IPS DF 4.7 (cell line): ENCODE measurements around the gene MYCBP2.
"Not testable (repeated sequence)": the region's sequence is repeated elsewhere in the genome, so short reads cannot be mapped to it uniquely, and the experiment has no call there.

ENCODE experiments used
- DNase-seq: peaks from one replicate; pipeline ENCODE4 v3.0.0-alpha.2; 2013; ENCODE audit warnings: low spot score; ENCODE audit errors: extremely low read depth

Gene MYCBP2

DNA sequence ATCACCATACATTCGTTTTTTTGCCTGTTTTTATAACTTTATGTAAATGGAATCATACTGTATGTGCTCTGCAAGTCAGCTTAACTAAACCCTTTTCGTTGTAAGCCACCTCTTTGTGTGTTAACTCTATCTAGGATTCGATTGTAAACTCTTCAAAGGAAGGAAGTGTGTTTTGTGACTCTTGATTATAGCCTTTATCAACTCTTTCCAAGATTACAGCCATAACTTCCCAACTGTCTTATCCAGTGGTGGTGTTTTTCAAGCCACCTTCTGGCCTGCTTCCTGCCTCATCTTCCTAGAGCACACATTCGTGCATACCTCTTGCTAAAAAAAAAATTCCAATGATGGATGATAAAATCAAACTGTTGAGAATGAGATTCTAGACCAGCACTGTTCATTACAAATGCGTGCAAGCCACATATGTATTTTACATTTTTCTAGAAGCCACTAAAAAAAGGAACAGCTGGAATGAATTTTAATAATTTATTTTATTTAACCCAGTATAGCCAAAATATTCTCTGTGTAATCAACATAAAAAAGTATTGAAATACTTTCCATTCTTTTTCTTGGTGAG, 287.9 kb downstream of the MYCBP2 start:
- DNase-seq: no peak

DNA sequence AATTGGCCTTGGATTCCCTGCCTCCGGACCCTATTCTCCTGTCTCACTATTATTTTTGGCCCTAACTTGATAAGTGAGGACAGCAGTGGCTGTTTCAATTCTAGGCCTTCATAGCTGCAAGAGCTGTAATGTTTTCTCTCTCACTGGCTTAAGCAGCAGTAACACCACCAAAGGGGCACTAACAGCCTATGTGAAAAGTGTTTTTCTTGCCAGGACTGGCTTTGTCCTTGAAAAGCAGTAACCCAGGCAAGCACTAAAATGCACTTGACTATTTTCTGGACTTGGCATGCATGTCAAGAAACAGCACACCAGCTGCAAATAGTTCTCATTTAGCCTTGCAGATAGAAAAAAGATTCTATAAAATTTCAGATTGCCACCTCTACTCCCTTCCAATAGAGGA, 290.6 kb downstream of the MYCBP2 start:
- DNase-seq: no peak

DNA sequence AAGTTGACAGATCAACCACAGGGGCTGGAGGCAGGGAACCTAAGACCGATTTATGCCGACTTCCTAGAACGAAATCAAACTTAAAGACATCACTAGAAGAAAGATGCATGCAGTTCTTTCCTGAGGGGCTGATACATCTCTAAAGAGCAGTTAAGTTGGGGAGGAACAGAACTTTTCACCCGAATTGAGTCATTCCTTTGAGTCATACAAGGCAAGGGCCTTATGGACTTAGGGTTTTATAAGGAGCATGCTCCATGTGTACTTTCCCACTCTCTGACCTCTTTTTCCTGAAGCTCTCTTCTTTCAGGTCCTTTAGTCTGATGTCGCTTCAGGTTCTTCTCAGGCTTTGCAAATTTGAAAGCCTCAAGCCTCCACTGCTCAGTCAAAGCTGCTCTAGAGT, 292.0 kb downstream of the MYCBP2 start:
- no peak for DNase-seq

DNA sequence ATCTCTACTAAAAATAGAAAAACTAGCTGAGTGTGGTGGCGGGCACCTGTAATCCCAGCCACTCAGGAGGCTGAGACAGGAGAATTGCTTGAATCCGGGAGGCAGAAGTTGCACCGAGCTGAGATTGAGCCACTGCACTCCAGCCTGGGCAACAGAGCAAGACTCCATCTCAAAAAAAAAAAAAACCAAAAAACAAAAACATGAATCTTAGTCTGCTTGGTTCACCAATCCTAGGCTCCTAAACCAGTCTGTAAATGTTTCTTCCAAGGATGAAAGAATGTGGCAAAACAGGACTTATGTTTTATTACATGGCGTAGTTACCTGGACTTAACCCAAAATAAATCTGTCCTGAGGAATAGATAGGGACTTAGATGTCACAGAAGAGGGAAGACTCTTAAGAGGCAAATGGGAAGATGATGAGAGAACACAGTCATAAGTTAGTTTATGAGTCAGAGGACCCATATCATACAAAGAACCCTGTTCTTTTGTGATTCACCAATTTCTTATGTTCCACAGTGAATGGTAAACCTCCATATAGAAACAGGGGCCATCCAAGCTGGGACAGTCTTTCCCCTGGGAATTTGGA, 293.1 kb downstream of the MYCBP2 start:
- DNase-seq: no peak

DNA sequence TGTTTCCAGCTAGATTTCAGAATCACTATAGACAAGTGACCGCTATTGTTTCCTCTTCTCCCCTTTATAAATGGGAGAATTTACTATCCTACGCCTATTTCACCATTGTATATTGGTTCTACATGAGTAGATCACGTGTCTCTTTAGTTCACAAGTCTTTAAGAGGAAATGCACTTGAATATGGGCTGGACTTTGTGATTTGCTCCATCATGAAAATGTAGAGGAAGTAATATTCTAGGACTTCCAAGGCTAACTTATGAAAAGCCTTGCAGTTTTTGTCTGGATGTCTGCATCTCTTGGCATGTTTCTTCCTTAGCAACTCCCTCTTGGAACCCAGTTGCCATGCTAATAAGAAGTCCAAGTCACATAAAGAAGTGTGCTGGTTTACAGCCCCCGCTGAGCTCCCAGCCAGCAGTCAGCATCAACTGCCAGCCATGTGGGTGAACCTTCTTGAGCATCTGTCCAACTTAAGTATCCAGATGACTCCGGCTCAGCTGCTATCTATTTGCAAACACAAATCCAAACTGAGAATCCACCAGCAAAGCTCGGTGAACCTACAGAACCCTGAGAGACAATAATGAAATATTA, 295.1 kb downstream of the MYCBP2 start:
- no peak for DNase-seq

DNA sequence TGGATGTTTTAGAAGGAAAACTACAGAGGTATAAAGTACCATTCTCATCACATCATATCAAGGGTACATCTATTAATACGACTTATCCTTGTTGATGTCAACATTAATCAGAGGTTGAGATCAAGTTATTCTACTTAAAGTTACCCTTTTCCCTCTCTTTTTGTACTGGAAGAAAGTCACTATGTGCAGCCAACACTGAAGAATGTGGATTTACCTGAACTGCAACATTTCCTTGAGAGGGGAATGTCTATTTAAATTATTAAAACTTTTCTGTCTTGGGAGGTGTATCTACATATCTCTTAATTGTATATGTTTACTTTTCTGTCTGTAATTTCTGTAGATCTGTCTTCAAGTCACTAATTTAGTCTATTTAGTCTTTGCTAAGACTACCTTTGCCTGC, 297.5 kb downstream of the MYCBP2 start:
- no peak for DNase-seq

DNA sequence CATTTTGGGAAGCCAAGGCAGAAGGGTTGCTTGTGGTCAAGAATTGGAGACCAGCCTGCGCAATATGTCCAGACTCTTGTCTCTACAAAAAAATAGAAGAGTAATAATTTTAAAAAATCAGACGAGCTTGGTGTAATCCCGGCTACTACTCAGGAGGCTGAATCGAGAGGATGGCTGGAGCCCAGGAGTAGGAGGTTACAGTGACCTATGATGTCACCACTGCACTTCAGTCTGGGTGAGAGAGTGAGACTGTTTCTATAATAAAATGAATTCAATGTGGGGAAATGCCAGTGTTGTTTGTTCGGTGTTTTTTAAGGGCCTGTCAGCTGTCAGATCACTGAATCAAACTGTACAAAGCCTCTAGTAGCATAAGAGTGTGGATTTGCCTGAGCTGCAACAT, 298.7 kb downstream of the MYCBP2 start:
- DNase-seq: no peak

DNA sequence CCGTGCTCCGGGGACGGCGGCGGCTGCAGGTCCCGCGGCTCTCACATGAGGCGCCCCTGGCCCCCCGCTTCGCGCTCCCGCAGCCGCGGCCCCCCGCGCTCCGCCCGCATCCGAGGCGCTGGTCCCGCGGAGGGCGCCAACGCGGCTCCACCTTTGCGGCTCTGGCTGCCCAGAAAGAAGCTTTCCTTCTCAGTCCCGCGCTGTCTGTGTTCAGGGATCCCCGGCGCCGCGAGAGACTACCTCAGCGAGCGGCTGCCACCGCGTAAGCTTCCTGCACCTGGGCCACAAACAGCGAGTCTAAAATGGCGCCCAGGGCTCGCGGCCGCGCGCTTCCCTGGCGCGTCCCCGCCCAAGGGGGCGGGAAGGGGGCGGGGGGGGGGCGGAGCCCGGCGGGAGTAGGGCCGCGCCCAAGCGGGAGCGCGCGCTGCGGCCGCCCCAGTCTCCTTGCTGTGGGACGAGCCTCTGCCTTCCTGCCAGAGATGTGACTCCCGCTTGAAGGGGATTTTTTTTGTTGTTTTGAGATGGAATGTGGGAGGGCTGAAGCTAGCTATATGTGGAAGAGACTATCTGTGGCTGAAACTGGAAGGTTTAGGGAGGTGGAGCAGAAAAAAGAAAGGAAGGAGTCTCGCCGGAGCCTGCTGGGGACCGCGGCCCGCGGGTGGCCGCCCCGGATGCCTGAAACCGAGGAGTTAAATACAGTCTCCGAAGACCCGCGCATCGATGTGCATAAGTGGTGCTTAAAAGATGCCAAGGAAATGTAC, 299.9 kb downstream of the MYCBP2 start, which contains the start of gene FBXL3:
Gene FBXL3 (minus strand): TSS at position 299 of the 761 bp plus-strand sequence. CDS start 5,299 bp downstream, outside the sequence.
- no peak for DNase-seq

DNA sequence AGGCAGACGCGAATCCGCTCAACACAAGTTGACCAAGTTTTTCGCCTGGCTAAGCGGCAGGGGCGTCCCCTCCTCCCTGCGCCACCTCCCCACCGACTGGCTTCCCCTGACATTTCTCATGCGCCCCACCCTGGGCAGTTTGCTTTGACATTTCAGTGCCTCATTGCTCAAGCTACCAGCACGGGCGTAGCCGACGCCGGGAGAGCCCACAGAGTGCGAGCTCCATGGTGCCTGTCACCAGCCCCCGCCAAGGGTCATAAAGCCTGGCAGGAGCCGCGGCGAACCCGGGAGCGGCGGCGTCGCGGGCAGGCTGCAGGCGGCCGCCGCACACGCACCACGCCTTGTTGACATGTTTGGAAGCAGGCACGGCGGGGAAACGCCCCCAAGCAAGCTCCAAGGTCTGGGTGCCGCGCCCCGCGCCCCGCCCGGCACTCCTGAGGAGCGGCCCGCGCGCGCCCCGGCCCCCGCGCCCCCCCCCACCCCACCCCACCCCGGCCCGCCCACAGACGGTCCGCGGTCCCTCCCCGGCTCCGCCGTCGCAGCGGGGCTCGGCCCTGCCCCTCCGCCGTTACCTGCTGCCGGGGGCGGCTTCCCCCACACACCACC, 300.5 kb downstream of the MYCBP2 start:
- DNase-seq: no peak

DNA sequence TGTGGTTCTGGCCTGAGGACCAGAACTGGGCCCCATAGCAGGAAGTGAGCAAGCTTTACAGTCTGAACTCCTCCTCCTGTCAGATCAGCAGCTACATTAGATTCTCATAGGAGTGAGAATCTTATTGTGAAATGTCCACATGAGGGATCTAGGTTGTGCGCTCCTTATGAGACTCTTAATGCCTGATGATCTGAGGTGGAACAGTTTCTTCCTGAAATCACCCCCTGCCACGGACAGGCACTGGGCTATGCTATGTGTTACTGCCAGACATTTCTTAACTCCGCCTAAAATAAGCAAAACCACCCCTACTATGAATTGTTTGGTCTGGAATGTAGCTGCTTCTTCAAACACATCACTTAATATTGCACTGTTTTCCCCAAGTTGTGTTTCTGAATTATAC, 304.6 kb downstream of the MYCBP2 start:
- DNase-seq: no peak

DNA sequence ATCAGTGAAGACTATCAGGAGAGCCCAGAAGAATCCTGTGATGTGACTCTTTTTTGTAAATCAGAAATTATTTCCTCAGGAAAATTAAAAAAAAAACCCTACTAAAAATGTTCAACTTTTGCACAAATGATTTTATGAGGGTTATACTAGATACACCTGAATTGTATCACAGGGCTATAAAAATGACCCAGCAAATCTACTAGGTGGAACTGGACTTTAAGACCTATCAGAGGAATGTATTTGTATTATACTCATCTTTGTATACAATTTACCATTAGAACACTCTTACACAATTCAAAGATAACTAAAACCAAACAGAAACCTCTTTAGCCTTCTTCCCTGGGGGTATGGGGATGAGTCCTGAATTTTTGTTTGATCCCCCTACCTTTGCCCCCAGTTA, 307.1 kb downstream of the MYCBP2 start:
- no peak for DNase-seq

DNA sequence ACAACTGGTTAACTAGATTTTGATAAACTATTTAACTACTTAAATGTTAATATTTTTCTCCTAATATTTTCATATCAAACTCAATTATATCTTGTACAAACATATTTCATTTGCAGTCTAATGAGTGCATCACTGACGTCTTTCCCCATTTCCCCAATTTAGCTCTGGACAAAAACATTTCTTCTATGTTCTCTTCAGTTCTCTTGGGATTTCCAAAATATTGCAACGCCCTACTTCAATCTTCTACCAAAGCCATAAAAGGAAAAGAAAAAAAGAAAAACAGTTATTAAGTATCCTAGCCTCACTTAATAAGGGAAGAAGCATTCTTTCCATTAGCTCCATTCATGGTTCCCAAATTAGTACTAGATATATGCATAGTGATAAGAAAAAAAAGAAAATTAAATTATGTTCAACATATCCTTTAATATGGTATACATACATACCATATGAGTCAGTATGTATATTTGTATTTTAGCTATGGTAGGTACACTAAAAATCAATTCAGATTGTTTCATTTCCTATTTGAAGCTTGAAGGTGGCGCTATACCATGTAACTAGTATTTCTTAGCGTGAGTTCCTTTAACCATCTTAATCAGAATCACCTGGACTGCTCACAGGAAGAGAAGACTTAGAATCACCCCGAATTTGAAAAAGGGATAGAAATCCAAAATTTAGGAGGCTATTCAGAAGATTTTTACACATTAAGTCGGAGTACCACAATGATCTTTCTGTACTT, 309.8 kb downstream of the MYCBP2 start:
- DNase-seq: no peak

DNA sequence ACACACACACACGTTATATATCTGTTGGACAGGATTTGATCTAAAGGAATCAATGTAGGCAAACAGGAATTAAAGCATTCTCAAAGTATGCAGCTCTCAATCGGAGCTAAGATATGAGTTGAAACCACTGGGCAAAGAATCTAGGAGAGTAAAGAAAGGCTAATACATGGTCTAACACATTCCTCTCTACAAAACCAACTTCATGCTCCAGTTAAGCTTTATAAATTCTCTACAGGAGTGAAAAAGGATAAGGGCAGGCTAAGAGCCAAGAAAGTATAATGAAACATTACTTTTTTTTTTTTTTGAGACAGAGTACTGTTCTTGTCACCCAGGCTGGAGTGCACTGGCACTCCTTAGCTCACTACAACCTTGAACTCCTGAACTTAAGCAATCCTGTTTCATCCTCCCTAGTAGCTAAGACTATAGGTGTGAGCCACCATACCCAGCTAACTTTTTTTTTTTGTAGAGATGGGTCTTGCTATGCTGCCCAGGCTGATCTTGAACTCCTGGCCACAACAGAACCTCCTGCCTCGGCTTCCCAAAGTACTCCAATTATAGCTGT, 310.6 kb downstream of the MYCBP2 start:
- DNase-seq: no peak

DNA sequence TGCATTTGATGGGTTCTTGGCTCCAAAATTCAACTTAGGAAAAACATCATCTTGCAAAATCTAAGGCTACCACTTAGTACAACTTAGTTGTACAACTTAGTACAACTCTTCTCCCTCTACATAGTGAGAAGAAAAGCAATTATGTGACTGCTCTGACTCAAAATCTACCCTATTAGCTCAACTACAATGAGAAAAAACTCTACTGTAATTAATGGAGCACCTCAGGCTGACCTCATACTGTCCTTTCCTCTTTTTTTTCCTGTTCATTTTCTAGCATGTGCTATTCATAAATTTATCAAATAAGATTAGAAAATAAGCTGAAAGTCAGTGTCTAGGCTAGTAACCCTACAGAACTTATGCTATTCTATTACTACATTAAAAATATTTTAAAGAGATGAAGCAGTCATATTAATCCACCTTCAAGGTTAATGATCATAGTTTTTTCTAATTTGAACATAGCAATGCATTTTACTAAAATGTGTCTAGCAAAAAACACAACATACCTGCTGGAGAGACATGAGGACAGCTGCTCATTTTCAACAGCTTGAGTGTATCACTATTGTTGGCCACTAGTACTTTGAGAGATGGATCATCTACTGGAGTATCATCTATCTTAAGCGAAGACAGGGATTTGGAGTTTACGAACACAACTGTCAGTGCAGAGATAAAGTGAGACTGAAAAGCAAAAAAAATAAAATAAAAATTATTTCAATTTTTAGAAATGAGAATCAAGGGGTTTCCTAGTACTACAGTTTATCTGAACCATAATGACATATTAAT, 311.8 kb downstream of the MYCBP2 start:
- DNase-seq: no peak

DNA sequence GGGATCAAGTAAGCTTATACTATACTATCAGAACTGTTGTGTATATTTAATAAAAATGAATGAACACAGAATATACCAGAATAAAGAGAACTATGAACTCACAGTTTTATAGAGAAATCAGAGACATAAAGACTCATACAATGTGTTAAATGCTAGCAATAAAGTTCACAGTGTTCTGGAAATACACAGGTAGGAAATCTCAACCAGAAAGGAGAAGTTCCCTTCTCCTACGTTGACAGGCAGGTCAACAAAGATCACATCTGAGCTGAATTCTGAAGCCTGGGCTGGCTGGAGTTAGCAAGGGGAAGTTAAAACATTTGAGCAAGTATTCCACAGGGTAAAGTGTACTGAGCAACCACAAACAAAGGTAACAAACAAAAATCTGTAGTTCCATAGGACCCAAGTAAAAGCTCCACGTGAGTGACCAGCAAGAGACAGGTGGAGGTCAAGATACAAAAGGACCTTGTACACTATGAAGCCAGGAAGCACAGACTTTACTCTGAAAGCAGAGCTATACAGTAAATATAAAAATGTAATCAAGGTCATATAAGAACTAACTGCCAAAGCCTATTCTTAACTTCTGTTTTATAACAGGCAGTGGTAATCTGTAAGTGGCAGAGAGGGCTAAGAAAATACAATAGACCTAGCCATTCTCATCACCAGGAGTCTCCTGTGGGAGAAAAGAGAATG, 312.9 kb downstream of the MYCBP2 start:
- DNase-seq: no peak

DNA sequence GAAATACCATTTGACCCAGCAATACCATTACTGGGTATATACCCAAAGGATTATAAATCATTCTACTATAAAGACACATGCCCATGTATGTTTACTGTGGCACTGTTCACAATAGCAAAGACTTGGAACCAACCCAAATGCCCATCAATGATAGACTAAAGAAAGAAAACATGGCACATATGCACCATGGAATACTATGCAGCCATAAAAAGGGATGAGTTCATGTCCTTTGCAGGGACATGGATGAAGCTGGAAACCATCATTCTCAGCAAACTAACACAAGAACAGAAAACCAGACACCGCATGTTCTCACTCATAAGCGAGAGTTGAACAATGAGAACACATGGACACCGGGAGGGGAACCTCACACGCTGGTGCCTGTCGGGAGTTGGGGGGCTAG, 317.2 kb downstream of the MYCBP2 start:
- DNase-seq: not testable (repeated sequence)

DNA sequence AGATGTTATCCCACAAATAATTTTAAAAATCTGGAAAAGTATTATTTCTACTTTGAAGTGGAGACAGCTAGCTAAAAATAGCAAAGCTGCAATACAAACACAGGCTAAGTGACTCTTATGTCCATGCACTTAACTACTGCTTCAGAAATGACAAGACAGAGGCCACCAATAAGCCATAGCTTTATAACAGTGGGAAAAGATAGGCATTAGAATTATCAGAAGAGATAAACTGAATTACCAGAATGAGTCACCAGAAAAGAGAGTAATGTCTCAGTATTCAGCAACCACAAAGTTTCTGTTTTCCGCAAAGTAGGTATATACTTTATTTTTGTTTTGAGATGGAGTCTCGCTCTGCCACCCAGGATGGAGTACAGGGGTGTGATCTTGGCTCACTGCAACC, 317.9 kb downstream of the MYCBP2 start:
- DNase-seq: no peak

DNA sequence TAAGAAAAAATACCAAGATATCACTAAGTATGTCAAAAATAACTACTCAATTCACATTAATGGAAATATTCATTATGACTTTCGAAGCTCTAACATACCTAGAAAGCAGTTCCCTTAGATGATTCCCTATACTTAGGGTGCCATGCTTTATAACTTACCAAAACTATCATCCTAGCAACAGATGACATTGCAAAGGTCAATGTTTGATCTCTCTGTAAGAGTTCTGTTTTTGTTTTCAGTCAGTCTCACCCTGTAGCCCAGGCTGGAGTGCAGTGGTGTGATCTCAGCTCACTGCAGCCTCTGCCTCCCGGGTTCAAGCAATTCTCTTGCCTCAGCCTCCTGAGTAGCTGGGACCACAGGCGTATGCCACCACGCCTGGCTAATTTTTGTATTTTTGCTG, 318.6 kb downstream of the MYCBP2 start:
- not testable (repeated sequence) for DNase-seq

DNA sequence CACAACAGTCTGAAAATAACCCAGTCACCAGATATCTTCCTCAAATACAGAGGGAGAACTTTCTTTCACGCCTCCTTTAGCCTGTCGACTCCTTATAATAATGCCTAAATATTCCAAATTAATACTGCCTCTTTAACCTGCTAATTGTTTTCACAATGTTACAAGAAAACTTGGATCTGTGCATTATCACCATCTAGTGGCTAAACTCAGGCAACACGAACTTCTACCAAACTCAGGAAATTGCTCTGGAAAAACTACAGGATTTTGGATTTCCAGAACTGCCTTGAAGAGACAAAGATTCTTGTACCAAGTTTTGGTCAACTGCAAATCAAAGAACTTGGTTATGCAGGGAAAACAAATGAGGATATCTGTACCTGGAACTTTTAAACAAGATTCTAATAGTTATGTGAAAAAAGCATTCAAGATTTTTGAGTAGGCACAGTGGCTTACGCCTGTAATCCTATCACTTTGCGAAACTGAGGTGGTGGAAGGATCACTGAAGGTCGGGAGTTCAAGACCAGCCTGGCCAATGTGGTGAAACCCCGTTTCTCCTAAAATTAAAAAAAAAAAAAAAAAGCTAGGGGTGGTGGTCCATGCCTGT, 324.2 kb downstream of the MYCBP2 start:
- DNase-seq: no peak
